ENCODE results near the gene UCN2.

DNA sequence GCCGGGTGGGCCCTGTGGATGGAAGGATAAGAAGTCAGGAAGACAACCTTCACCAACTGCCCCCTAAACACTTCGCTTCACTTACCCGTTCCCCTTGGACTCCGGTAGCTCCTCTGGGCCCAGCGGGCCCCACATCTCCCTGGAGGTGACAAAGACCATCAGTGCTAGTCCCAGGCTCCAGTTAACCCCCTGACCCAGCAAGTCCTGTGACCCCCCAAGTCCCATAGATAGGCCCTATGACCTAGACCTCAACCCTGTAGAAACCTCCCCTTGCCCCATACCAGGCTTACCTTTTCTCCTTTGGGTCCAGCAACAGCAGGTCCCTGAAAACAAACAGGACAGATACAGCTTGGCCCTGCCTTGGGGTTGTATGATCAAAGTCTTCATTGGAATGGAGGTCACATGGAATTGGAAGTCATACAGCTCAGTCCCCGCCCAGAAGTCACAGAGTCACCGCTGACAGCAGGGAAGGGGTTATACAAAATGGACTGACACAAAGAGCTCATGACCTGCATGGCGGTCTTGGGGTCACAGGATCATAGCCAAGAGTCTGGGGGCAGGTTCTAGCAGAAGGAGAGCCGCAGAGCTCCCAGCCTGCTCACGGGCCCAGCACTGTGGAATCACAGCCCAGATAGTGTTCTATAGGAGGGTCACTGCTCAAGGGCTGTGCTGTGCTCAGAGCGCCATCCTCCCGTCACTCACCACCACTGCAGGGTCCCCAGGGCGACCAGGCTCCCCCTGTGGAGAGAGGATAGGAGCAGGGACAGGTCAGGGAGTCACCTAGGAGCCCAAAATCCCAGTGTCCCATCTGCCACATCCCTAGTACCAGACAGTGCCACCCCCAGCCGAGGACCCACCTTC is 18.3 kb upstream of the UCN2 start:
- TF ChIP-seq, protein P1, sequence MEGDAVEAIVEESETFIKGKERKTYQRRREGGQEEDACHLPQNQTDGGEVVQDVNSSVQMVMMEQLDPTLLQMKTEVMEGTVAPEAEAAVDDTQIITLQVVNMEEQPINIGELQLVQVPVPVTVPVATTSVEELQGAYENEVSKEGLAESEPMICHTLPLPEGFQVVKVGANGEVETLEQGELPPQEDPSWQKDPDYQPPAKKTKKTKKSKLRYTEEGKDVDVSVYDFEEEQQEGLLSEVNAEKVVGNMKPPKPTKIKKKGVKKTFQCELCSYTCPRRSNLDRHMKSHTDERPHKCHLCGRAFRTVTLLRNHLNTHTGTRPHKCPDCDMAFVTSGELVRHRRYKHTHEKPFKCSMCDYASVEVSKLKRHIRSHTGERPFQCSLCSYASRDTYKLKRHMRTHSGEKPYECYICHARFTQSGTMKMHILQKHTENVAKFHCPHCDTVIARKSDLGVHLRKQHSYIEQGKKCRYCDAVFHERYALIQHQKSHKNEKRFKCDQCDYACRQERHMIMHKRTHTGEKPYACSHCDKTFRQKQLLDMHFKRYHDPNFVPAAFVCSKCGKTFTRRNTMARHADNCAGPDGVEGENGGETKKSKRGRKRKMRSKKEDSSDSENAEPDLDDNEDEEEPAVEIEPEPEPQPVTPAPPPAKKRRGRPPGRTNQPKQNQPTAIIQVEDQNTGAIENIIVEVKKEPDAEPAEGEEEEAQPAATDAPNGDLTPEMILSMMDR (conservative IDR thresholded peaks at IDR 0.05; ENCODE audit: low read depth, low read length): no peak
- no peak for TF ChIP-seq POLR2A (IDR thresholded peaks at IDR 0.05; ENCODE audit: low read depth, low read length)
- TF ChIP-seq RFX5 (IDR thresholded peaks at IDR 0.05; ENCODE audit: low read depth, low read length): no peak
- TF ChIP-seq, protein P2, sequence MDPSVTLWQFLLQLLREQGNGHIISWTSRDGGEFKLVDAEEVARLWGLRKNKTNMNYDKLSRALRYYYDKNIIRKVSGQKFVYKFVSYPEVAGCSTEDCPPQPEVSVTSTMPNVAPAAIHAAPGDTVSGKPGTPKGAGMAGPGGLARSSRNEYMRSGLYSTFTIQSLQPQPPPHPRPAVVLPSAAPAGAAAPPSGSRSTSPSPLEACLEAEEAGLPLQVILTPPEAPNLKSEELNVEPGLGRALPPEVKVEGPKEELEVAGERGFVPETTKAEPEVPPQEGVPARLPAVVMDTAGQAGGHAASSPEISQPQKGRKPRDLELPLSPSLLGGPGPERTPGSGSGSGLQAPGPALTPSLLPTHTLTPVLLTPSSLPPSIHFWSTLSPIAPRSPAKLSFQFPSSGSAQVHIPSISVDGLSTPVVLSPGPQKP (IDR thresholded peaks at IDR 0.05; ENCODE audit: borderline replicate concordance, low read depth, low read length): no peak
- TF ChIP-seq FOS (IDR thresholded peaks at IDR 0.05; ENCODE audit: low read depth, low read length): no peak
- TF ChIP-seq CEBPB (IDR thresholded peaks at IDR 0.05; ENCODE audit: low read depth, low read length): no peak
- TF ChIP-seq RCOR1 (IDR thresholded peaks at IDR 0.05; ENCODE audit: insufficient replicate concordance, low read length): no peak
- no peak for TF ChIP-seq RAD21 (IDR thresholded peaks at IDR 0.05; ENCODE audit: low read length)
- no peak for TF ChIP-seq BHLHE40 (IDR thresholded peaks at IDR 0.05; ENCODE audit: low read depth, low read length)
- TF ChIP-seq, protein P3, sequence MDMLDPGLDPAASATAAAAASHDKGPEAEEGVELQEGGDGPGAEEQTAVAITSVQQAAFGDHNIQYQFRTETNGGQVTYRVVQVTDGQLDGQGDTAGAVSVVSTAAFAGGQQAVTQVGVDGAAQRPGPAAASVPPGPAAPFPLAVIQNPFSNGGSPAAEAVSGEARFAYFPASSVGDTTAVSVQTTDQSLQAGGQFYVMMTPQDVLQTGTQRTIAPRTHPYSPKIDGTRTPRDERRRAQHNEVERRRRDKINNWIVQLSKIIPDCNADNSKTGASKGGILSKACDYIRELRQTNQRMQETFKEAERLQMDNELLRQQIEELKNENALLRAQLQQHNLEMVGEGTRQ (IDR thresholded peaks at IDR 0.05; ENCODE audit: low read depth, low read length): no peak
